DOHH2 (cell line): ENCODE measurements around the gene RAD23B.
"Not testable (repeated sequence)": the region's sequence is repeated elsewhere in the genome, so short reads cannot be mapped to it uniquely, and the experiment has no call there.

Experiments
- H3F3A ChIP-seq: fragments of 200-600 bp; sonication (generic), shearing (Covaris generic); 2 replicates; pipeline ENCODE4 v1.6.0; 2016; ENCODE audit warnings: antibody characterized with exemption, mild to moderate bottlenecking; ENCODE audit not compliant: control insufficient read depth, insufficient read depth
- H3K27ac ChIP-seq: fragments of 200-600 bp; sonication (generic); 2 replicates; pipeline ENCODE4 v1.5.1; 2014; ENCODE audit warnings: low read depth, mild to moderate bottlenecking, low read length, moderate library complexity
- H3K27me3 ChIP-seq: fragments of 200-600 bp; sonication (generic); 2 replicates; pipeline ENCODE4 v1.6.1; 2014; ENCODE audit warnings: mild to moderate bottlenecking, low read length, mixed read lengths; ENCODE audit not compliant: control insufficient read depth
- H3K36me3 ChIP-seq: fragments of 200-600 bp; sonication (generic); 2 replicates; pipeline ENCODE4 v1.6.1; 2014; ENCODE audit warnings: mild to moderate bottlenecking, low read length, moderate library complexity, mixed read lengths; ENCODE audit not compliant: control insufficient read depth
- H3K4me1 ChIP-seq: fragments of 200-600 bp; sonication (generic); 2 replicates; pipeline ENCODE4 v1.6.1; 2014; ENCODE audit warnings: mild to moderate bottlenecking, low read length, mixed read lengths; ENCODE audit not compliant: control insufficient read depth
- H3K4me2 ChIP-seq: fragments of 200-600 bp; sonication (generic); 2 replicates; pipeline ENCODE4 v1.6.0; 2014; ENCODE audit warnings: mild to moderate bottlenecking, low read length, moderate library complexity
- H3K4me3 ChIP-seq: fragments of 200-600 bp; sonication (generic); 2 replicates; pipeline ENCODE4 v1.5.1; 2014; ENCODE audit warnings: mild to moderate bottlenecking, low read length, mixed read lengths
- H3K79me2 ChIP-seq: fragments of 200-600 bp; sonication (generic); 2 replicates; pipeline ENCODE4 v1.6.1; 2014; ENCODE audit warnings: mild to moderate bottlenecking, low read length, mixed read lengths; ENCODE audit not compliant: control insufficient read depth
- H3K9me2 ChIP-seq: fragments of 200-600 bp; sonication (generic); replicated peaks from 2 replicates; pipeline ENCODE4 v1.6.1; 2014; ENCODE audit warnings: mild to moderate bottlenecking, low read length, mixed read lengths; ENCODE audit not compliant: control insufficient read depth
- H3K9me3 ChIP-seq: fragments of 200-600 bp; sonication (generic); 2 replicates; pipeline ENCODE4 v1.6.1; 2014; ENCODE audit warnings: antibody characterized with exemption, low read length, mixed read lengths; ENCODE audit not compliant: control insufficient read depth, insufficient read depth
- H4K20me1 ChIP-seq: fragments of 200-600 bp; sonication (generic); 2 replicates; pipeline ENCODE4 v1.6.0; 2014; ENCODE audit warnings: low read depth, mild to moderate bottlenecking, antibody characterized with exemption, low read length, moderate library complexity; ENCODE audit not compliant: control insufficient read depth, insufficient read depth
- CTCF ChIP-seq: fragments of 200-600 bp; sonication (generic); IDR thresholded peaks from one replicate; pipeline ENCODE4 v1.5.1; 2014; ENCODE audit warnings: antibody characterized with exemption, mild to moderate bottlenecking, low read depth, low read length; ENCODE audit not compliant: poor library complexity, severe bottlenecking
- EZH2phosphoT487 ChIP-seq: fragments of 200-600 bp; sonication (generic); IDR thresholded peaks from 2 replicates; pipeline ENCODE4 v1.6.1; 2017; ENCODE audit warnings: borderline replicate concordance, mild to moderate bottlenecking, antibody characterized with exemption, low read length, moderate library complexity, mixed read lengths

Gene RAD23B

GRCh38 chr9:107249131-107249533, 33.9 kb upstream of the RAD23B start:
- Histone ChIP-seq H3K27ac (no peak overlapping the region), H3F3A (no peaks in the 10 kb centered on the region), H3K27me3 (peaks cover 11% of the 10 kb centered on the region), H3K9me3 (no peaks in the 10 kb centered on the region), H3K79me2 (no peaks in the 10 kb centered on the region), H4K20me1 (no peaks in the 10 kb centered on the region), H3K4me1 (no peaks in the 10 kb centered on the region), H3K4me2 (no peak overlapping the region), H3K36me3 (no peaks in the 10 kb centered on the region), H3K9me2 (no peaks in the 10 kb centered on the region), H3K4me3 (no peak overlapping the region)
- TF ChIP-seq CTCF (no peak), EZH2phosphoT487 (no peak)

- no peaks in the 10 kb centered on the region for H3K79me2 ChIP-seq
- H3K4me3 ChIP-seq: no peak overlapping the region
- no peaks in the 10 kb centered on the region for H3F3A ChIP-seq
- H3K4me2 ChIP-seq: no peak overlapping the region
- no peak overlapping the region for H3K27ac ChIP-seq
- H3K36me3 ChIP-seq: no peaks in the 10 kb centered on the region
- TF ChIP-seq CTCF: no peak
- no peak for TF ChIP-seq EZH2phosphoT487
- H3K9me3 ChIP-seq: no peaks in the 10 kb centered on the region
- peaks cover 11% of the 10 kb centered on the region for H3K27me3 ChIP-seq
- H3K4me1 ChIP-seq: no peaks in the 10 kb centered on the region
- H3K9me2 ChIP-seq: no peaks in the 10 kb centered on the region
- H4K20me1 ChIP-seq: no peaks in the 10 kb centered on the region
These were observed 33.3 kb upstream of the RAD23B start for GRCh38 chr9:107249665-107250285.

- Histone ChIP-seq H3K4me1 (no peaks in the 10 kb centered on the region), H3F3A (no peaks in the 10 kb centered on the region), H3K4me3 (no peak overlapping the region), H3K9me3 (no peaks in the 10 kb centered on the region), H3K36me3 (no peaks in the 10 kb centered on the region), H4K20me1 (no peaks in the 10 kb centered on the region), H3K79me2 (no peaks in the 10 kb centered on the region), H3K4me2 (no peak overlapping the region), H3K9me2 (no peaks in the 10 kb centered on the region), H3K27ac (no peak overlapping the region), H3K27me3 (peaks cover 11% of the 10 kb centered on the region)
- no peak for TF ChIP-seq EZH2phosphoT487
These were observed 31.2 kb upstream of the RAD23B start for GRCh38 chr9:107251756-107252322.

GRCh38 chr9:107258919-107259318, 24.2 kb upstream of the RAD23B start:
- Histone ChIP-seq H3K36me3 (no peaks in the 10 kb centered on the region), H3K27ac (no peak overlapping the region), H3K4me2 (no peak overlapping the region), H3K27me3 (no peaks in the 10 kb centered on the region), H3K79me2 (no peaks in the 10 kb centered on the region), H4K20me1 (no peaks in the 10 kb centered on the region), H3F3A (no peaks in the 10 kb centered on the region), H3K4me3 (no peak overlapping the region), H3K4me1 (peaks cover 19% of the 10 kb centered on the region), H3K9me3 (no peaks in the 10 kb centered on the region), H3K9me2 (no peaks in the 10 kb centered on the region)
- TF ChIP-seq CTCF: no peak

- H3K9me2 ChIP-seq, H3K36me3 ChIP-seq, H4K20me1 ChIP-seq, H3K27me3 ChIP-seq, H3F3A ChIP-seq, H3K9me3 ChIP-seq, H3K27ac ChIP-seq, H3K79me2 ChIP-seq: not testable (repeated sequence)
- H3K4me2 ChIP-seq: peak overlapping the region; percentile 58
- peaks cover 19% of the 10 kb centered on the region for H3K4me1 ChIP-seq
- H3K4me3 ChIP-seq: peak overlapping the region; percentile 49
These were observed 23.2 kb upstream of the RAD23B start for GRCh38 chr9:107259751-107260313.
